Heart left ventricle (tissue), 16 donors: ENCODE results near the gene WNK3. TPM values are rescaled to one million over a fixed set of nuclear protein-coding genes. Genes with fewer than 3 reads are reported as not detected.
A peak's percentile ranks its signal among the peaks of the same experiment; 100 is the strongest.

Source experiments
- ATAC-seq, 4 donors: fragments of 200-7000 bp; cut with Tn5 transposase; one replicate each; pipeline ENCODE4 v1.9.1; 2020 to 2022; ENCODE audit warnings: moderate library complexity in 4 of 4, mild to moderate bottlenecking in 3 of 4, moderate number of reproducible peaks in 1 of 4
- DNase-seq, 5 donors: peaks; one replicate each; pipeline ENCODE4 v3.0.0-alpha.2; 2020
- H3K27ac ChIP-seq, 12 donors: fragments of 200-600 bp; sonication (generic) in 4 of 12; one replicate each; pipeline versions ENCODE4 v1.5.0 to v1.8.0; 2016 to 2022; ENCODE audit warnings: mild to moderate bottlenecking in 2 of 12
- H3K27me3 ChIP-seq, 9 donors: fragments of 200-600 bp; sonication (generic) in 2 of 9; one replicate each; pipeline versions ENCODE4 v1.5.1 to v1.8.0; 2016 to 2022; ENCODE audit warnings: mild to moderate bottlenecking in 3 of 9
- H3K36me3 ChIP-seq, 9 donors: fragments of 200-600 bp; sonication (generic) in 2 of 9; one replicate each; pipeline versions ENCODE4 v1.5.0 to v1.8.0; 2018 to 2022; ENCODE audit warnings: mild to moderate bottlenecking in 2 of 9
- H3K4me1 ChIP-seq, 12 donors: fragments of 200-600 bp; sonication (generic) in 4 of 12; one replicate each; pipeline versions ENCODE4 v1.5.0 to v1.8.0; 2016 to 2022; ENCODE audit warnings: mild to moderate bottlenecking in 3 of 12
- H3K4me3 ChIP-seq, 12 donors: fragments of 200-600 bp; sonication (generic) in 4 of 12; one replicate each; pipeline versions ENCODE4 v1.5.0 to v1.8.0; 2017 to 2022; ENCODE audit warnings: mild to moderate bottlenecking in 9 of 12, moderate library complexity in 4 of 12
- H3K9me3 ChIP-seq, 12 donors: fragments of 200-600 bp; sonication (generic) in 4 of 12; one replicate each; pipeline versions ENCODE4 v1.5.0 to v1.8.0; 2016 to 2022; ENCODE audit warnings: mild to moderate bottlenecking in 1 of 12
- POLR2A ChIP-seq, 2 donors: fragments of 450-650 bp; IDR thresholded peaks; one replicate each; pipeline ENCODE4 v1.6.1; 2017; ENCODE audit warnings: antibody characterized with exemption in 2 of 2, mild to moderate bottlenecking in 2 of 2, moderate library complexity in 2 of 2
- WGBS, 4 donors: extraction: QIAGEN DNeasy Blood & Tissue Kit in 2 of 4; methylation state at CpG; one replicate each; pipeline versions ENCODE4 v1.1.5 to v1.1.7; 2013 to 2018; 5-methylcytosine and 5-hydroxymethylcytosine counted together
- intact Hi-C, 10 donors: fragments of 100-400 bp; cut with DNase I; formaldehyde crosslinking; loops; one replicate each; pipeline versions ENCODE4 v1.11.1 to v1.14.2; 2022
- polyA plus RNA-seq, 2 donors: library from polyadenylated mRNA; stranded (reverse); fragments of 200-250 nt; gene quantifications; one replicate each; pipeline ENCODE4 v1.2.3, GENCODE V29; 2013
- total RNA-seq, 9 donors: library from RNA; depleted of rRNA in 2 of 9; stranded (reverse); fragments of >200 nt in 2 of 9; fragmentation: NEBNext Ultra II Directional in 3 of 9; extraction: Animal tissue kit (Norgen Biotek cat#: 25700) in 3 of 9; gene quantifications; one replicate each; pipeline versions ENCODE4 v1.1.0 to v1.2.4, GENCODE V29; 2016 to 2023
- TF ChIP-seq, protein P1 (sequence below), 12 donors: fragments of 200-600 bp; sonication (generic) in 4 of 12; IDR thresholded peaks; one replicate each; pipeline versions ENCODE4 v1.5.0 to v1.8.0; 2018 to 2022; ENCODE audit warnings: antibody characterized with exemption in 12 of 12, mild to moderate bottlenecking in 5 of 12
- donor health status: ischemic (EF 13 %, LVEDD 7.1; RV severe dilation, severe dysfunction).
- donor health status: healthy with polysubstance abuse.
- donor health status: DM: no; HTN: yes; CAD: no.
- donor health status: DM: no; HTN: no; CAD: no.
- donor health status: ischemic (EF 25% LVEDD 6.9; RV normal size, moderate dysfunction).
- donor health status: ischemic (EF 25% LVEDD 5.7; RV mildly dilated, moderate dysfunction).
- donor health status: healthy.
- donor health status: DM: yes; HTN: yes; CAD: no.
- donor health status: ischemic (EF 35%, LVEDD 5.7; RV mildly dilated, moderate dysfunction).
- donor health status: nonischemic (EF 11% LVEDD 7.7; RV severe dilation, severe dysfunction).
- donor health status: DM: yes; HTN: yes; CAD: no.
- donor health status: PGD.
- donor health status: ischemic (EF 29% LVEDD 5.4; RV normal size, mild dysfunction).
- donor health status: nonischemic (EF 23%, LVEDD 6.1; RV moderate dilation, normal function).

Gene WNK3
- total and polyA plus RNA-seq, 11 donors = 0.19 to 2.1 (median 0.67) TPM

DNA sequence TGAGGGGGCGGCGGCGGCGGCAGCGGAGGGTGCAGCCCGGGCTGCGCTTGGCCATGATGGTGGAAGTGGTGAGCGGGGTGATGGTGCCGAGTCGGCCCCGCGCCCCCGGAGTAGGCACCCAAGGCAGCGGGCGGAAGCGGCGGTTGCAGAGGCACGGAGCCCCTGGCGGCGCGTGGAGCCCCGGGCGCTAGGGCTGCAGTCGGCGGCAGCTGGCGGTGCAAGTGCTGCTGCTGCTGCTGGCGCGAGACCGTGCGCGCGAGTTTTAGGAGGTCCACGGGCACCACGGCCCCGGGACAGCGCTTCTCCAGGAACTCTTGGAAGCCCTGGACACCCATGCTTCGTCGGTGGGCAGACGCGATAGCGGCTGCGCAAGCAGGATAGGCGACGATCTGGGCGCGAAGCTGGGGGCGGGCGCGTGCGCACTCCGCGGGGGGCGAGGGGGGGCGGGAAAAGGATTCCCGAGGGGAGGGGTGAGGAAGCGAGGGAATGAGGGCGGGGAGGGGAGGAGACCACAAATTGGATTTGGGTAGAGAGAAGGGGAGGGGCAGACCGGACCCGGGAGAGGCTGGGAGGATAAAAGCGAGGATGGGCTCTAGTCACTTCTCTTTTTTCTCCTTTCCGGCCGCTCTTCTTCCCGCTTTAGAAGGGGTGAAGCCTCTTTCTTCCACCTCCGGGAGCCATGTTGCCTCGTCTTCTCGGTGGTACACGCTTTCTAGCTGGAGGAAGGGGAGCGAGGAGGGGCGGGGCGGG is 174.8 kb downstream of the WNK3 start, which contains the start of gene FAM120C:
Gene FAM120C, minus strand, starts transcription at position 391 of the 750 bp plus-strand sequence. Its CDS starts 56 bp downstream, at position 335.
- no peaks in the 10 kb centered on the region for H3K36me3 ChIP-seq
- intact Hi-C loops = loop anchor here in 5 of 10 donors (2.0 to 10.0 kb wide), 6 partner anchors 138 to 819 kb away; partner anchors contain the start of genes PHF8 (in 4 of the 5), APEX2 (in 1 of the 5) and GNL3L (in 1 of the 5)
- ATAC-seq = peak; percentile 81 to 94 (median 91)
- WGBS, 4 donors = 0 to 43% (median 20%) methylated on average over 58 to 69 of the region's 70 CpGs
- H3K27me3 ChIP-seq = peaks cover 0 to 4% (median 0%) of the 10 kb centered on the region in 9 donors
- peak within 1 kb of the TSS; percentile 78 to 94 (median 87) for H3K27ac ChIP-seq
- DNase-seq = peak; percentile 71 to 82 (median 78)
- peaks cover 0 to 38% (median 16%) of the 10 kb centered on the region in 12 donors for H3K4me1 ChIP-seq
- TF ChIP-seq POLR2A (IDR thresholded peaks at IDR 0.05) = no peak
- peak within 1 kb of the TSS; percentile 64 to 99 (median 82) for H3K4me3 ChIP-seq
- H3K9me3 ChIP-seq = no peaks in the 10 kb centered on the region

DNA sequence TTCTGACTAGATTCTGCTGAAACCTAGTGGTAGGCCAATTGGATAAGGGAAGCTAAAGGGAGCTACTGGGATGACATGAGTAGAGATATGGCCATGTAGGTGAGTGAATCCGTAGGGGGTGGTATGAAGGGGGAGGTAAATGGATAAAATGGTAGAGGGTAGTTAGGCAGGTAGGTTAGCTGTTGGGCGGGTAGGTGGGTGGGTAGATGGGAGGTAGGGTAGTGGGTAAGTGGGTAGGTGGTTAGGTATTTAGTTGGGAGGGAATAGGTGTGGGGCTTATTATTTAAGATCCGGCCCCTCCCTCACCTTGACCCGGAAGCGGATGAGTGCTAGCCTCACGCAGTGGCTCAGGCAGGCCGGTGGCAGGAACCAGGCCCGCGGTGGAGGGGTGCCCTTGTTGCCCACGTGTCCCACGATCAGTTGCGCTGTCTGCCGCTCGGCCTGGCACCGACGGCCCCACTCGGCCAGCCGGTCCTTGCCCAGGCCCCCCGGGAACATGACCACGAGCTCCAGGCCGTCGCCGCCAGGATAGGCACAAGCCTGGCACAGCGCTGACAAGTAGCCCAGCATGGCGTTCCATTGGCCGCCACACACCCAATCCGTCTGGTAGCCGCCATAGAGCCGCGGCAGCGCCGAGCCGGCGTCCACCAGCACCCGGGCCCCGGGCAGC is 175.5 kb downstream of the WNK3 start:
- WGBS, 4 donors = 0 to 40% (median 15%) methylated on average over 31 to 36 of the region's 36 CpGs
- Histone ChIP-seq H3K27me3 (peaks cover 0 to 4% (median 0%) of the 10 kb centered on the region in 9 donors), H3K4me1 (peaks cover 0 to 42% (median 16%) of the 10 kb centered on the region in 12 donors), H3K4me3 (peak overlapping the region; percentile 64 to 99 (median 82)), H3K36me3 (no peaks in the 10 kb centered on the region), H3K27ac (peak overlapping the region; percentile 78 to 94 (median 87)), H3K9me3 (no peaks in the 10 kb centered on the region)
- DNase-seq (peak; percentile 57 to 74 (median 68)), ATAC-seq (peak; percentile 80 to 87 (median 84))
- intact Hi-C loops = loop anchor here in 5 of 10 donors (2.0 to 10.0 kb wide), 6 partner anchors 138 to 820 kb away; partner anchors contain the start of genes PHF8 (in 4 of the 5), APEX2 (in 1 of the 5) and GNL3L (in 1 of the 5)
- TF ChIP-seq POLR2A (IDR thresholded peaks at IDR 0.05) = peak in 1 of 2 donors; percentile 12
- TF ChIP-seq, protein P1, sequence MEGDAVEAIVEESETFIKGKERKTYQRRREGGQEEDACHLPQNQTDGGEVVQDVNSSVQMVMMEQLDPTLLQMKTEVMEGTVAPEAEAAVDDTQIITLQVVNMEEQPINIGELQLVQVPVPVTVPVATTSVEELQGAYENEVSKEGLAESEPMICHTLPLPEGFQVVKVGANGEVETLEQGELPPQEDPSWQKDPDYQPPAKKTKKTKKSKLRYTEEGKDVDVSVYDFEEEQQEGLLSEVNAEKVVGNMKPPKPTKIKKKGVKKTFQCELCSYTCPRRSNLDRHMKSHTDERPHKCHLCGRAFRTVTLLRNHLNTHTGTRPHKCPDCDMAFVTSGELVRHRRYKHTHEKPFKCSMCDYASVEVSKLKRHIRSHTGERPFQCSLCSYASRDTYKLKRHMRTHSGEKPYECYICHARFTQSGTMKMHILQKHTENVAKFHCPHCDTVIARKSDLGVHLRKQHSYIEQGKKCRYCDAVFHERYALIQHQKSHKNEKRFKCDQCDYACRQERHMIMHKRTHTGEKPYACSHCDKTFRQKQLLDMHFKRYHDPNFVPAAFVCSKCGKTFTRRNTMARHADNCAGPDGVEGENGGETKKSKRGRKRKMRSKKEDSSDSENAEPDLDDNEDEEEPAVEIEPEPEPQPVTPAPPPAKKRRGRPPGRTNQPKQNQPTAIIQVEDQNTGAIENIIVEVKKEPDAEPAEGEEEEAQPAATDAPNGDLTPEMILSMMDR (IDR thresholded peaks at IDR 0.05) = no peak

DNA sequence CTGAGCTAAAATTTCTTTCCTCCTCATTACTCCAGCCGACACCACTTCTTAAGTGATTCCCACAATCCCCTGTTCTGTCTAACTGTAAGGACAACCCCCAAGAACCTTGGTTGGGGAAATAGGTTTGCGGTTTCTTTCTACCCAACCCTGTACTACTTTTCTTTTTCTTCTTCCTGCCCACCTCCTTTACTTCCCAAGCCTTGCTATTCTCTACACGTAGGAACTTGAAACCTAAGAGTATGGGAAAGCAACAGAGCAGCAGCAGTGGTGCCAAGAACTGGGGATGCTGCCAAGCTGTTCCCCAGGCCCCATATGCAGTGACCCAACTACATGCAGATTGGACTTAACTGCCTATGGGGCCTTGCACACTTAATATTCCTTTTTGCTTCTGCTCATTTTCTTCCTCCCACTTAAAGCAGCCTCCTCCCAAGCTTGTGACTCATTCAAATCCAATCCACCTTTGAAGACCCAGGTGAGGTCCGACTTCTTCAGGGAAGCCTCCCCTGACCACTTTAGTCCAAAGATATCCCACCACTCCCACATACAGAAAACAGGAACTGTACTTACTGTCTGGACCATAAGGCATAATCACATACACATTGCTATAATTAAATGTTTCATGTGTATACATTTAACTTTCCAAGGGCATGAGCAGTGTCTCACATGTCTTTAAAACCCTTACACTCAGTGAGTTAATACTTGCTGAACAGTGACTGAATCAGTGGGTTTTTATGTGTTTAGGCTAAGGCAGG is 176.5 kb downstream of the WNK3 start:
- peak overlapping the region in 2 of 12 donors; percentile 79 to 87 for H3K27ac ChIP-seq
- no peaks in the 10 kb centered on the region for H3K36me3 ChIP-seq
- H3K4me3 ChIP-seq = peak overlapping the region in 11 of 12 donors; percentile 66 to 99 (median 86)
- 35 to 53% (median 44%) methylated on average over 4 of the region's 4 CpGs for WGBS, 4 donors
- intact Hi-C loops = loop anchor here in 5 of 10 donors (5.0 to 10.0 kb wide), 5 partner anchors 137 to 821 kb away; partner anchors contain the start of genes PHF8 (in 3 of the 5), APEX2 (in 1 of the 5) and GNL3L (in 1 of the 5)
- peaks cover 0 to 42% (median 16%) of the 10 kb centered on the region in 12 donors for H3K4me1 ChIP-seq
- peaks cover 0 to 4% (median 0%) of the 10 kb centered on the region in 9 donors for H3K27me3 ChIP-seq
- H3K9me3 ChIP-seq = no peaks in the 10 kb centered on the region
- no peak for ATAC-seq
- TF ChIP-seq, protein P1 (IDR thresholded peaks at IDR 0.05) = no peak
- TF ChIP-seq POLR2A (IDR thresholded peaks at IDR 0.05) = no peak
- no peak for DNase-seq

DNA sequence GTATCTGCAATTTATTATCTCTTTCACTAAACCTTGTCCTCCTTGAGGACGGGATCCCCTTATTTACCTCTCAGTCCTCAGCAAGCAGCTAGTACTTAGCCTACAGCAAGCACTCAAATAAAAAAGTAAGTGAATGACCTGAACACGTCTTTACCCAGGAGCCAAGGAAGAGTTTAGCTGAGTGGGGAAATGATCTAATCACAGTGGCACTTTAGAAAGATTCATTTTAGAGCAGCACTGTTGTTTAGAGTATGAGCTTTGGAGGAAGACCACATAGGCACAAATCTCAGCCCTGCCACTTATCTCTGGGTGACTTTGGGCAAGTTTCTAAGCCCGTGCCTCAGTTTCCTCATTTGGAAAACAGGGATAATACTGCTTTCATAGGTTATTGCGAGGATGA is 177.4 kb downstream of the WNK3 start:
- intact Hi-C loops = loop anchor here in 5 of 10 donors (5.0 to 10.0 kb wide), 5 partner anchors 136 to 822 kb away; partner anchors contain the start of genes PHF8 (in 3 of the 5), APEX2 (in 1 of the 5) and GNL3L (in 1 of the 5)
- DNase-seq (no peak), ATAC-seq (no peak)
- 38 to 49% (median 43%) methylated on average over 4 of the region's 4 CpGs for WGBS, 4 donors
- TF ChIP-seq, protein P1 (IDR thresholded peaks at IDR 0.05) = no peak
- TF ChIP-seq POLR2A (IDR thresholded peaks at IDR 0.05) = no peak
- H3K4me1 ChIP-seq = peaks cover 0 to 42% (median 16%) of the 10 kb centered on the region in 12 donors
- peak overlapping the region in 2 of 12 donors; percentile 90 to 99 for H3K4me3 ChIP-seq
- H3K27me3 ChIP-seq = peaks cover 0 to 4% (median 0%) of the 10 kb centered on the region in 9 donors
- no peaks in the 10 kb centered on the region for H3K9me3 ChIP-seq
- H3K27ac ChIP-seq = no peak overlapping the region
- no peaks in the 10 kb centered on the region for H3K36me3 ChIP-seq
